SU-DHL-6 (cell line): ENCODE data around the gene VWCE.

ENCODE experiments used
- EZH2phosphoT487 ChIP-seq: fragments of 200-600 bp; sonication (generic), shearing (Covaris generic); conservative IDR thresholded peaks from 2 replicates; pipeline ENCODE4 v1.6.1; 2018; ENCODE audit warnings: mild to moderate bottlenecking, antibody characterized with exemption, low read length, moderate library complexity, mixed read lengths
- TF ChIP-seq, protein P1 (sequence below): fragments of 200-600 bp; sonication (generic); IDR thresholded peaks from one replicate; pipeline ENCODE4 v1.5.1; 2017; ENCODE audit warnings: antibody characterized with exemption, mild to moderate bottlenecking, low read length, moderate library complexity; ENCODE audit not compliant: insufficient read depth, poor library complexity, severe bottlenecking

DNA sequence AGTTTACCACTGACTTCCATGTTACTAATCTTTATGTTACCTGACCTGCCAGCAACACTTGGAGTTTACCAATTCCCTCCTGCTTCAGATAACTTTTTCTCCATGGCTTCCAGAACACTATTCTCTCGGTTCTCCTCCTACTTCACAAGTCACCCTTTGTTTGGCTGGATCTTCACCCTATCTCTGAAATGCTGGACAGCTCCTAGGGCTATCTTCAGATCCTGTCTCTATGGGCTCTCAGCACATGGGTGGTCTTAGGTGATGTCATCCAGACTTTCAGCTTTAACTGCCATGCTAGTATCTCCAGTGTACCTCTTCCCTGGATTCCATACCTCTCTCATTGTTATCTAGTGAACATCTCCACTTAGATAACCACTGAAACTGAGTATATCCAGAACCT is 12.2 kb upstream of the VWCE start:
- TF ChIP-seq, protein P1, sequence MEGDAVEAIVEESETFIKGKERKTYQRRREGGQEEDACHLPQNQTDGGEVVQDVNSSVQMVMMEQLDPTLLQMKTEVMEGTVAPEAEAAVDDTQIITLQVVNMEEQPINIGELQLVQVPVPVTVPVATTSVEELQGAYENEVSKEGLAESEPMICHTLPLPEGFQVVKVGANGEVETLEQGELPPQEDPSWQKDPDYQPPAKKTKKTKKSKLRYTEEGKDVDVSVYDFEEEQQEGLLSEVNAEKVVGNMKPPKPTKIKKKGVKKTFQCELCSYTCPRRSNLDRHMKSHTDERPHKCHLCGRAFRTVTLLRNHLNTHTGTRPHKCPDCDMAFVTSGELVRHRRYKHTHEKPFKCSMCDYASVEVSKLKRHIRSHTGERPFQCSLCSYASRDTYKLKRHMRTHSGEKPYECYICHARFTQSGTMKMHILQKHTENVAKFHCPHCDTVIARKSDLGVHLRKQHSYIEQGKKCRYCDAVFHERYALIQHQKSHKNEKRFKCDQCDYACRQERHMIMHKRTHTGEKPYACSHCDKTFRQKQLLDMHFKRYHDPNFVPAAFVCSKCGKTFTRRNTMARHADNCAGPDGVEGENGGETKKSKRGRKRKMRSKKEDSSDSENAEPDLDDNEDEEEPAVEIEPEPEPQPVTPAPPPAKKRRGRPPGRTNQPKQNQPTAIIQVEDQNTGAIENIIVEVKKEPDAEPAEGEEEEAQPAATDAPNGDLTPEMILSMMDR: no peak
- TF ChIP-seq EZH2phosphoT487: no peak
